GM18907 (cell line): ENCODE measurements around the gene TRAPPC3.

Source experiments
- ATAC-seq: cut with Tn5 transposase; IDR thresholded peaks from one replicate; pipeline ENCODE4 v1.9.1; 2021; ENCODE audit warnings: mild to moderate bottlenecking, moderate library complexity; ENCODE audit not compliant: unreplicated experiment

TRAPPC3 gene

GRCh38 chr1:36087233-36088123 is 61.8 kb downstream of the TRAPPC3 start:
- ATAC-seq = no peak
